Measurements from ENCODE around the gene PTGIS.

DNA sequence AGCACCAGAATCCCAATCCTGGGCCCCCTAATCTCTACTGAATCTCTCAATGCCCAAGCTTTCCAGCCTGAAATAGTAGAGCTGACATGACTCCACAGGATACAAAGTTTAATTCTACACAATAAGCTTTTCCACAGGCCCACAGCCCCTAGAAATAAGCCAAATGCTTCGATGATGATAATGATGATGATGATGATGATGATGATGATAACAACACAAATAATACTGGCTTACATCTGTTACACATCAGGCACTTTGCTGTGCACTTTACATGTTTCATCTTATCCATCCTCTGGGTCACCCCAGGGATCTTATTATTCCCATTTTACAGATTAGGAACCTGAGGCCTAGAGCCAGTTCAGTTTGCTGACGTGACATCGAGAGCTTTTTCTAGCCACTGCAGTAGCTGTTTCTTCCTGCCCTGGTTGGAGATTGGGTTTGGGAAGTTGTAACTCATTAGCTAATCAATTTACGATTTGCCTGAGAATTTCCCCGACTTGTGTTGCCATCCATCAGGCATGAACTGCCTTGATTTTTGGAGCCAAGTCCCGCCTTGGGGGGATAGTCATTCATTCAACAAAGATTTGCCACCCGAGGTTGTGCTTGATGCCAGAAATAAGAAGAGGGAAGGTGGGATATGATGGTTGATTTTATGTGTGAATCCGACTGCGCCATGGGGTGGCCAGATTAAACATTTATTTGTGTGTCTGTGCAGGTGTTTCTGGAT, 105.9 kb downstream of the PTGIS start:
- TF ChIP-seq POLR2AphosphoS5 (IDR thresholded peaks at IDR 0.05; ENCODE audit: low read depth, low read length) (no peak), POLR2A (IDR thresholded peaks at IDR 0.05; ENCODE audit: low read depth, low read length) (no peak), TAF1 (IDR thresholded peaks at IDR 0.05; ENCODE audit: borderline replicate concordance, low read depth, low read length) (no peak)
